Endothelial cell of umbilical vein (primary cell): ENCODE measurements around the gene LYRM4. TPM values are rescaled to one million over a fixed set of nuclear protein-coding genes. Genes with fewer than 3 reads are reported as not detected.
A peak's percentile ranks its signal among the peaks of the same experiment; 100 is the strongest.

Experiments
- BruUV-seq: library from RNA; stranded (reverse); fragments of 400-500 nt; replicated peaks from 2 replicates; lab custom pipeline; 2021; lab: Mats Ljungman, UMichigan
- CTCF ChIA-PET: fragments of 300-600, 350-600 bp; sonication (Branson Sonifier 250); formaldehyde crosslinking; loops from one replicate; lab custom pipeline; 2021; ENCODE audit warnings: antibody characterized with exemption, inconsistent platforms; lab: Charles Lee
- POLR2A ChIA-PET: fragments of 300-600, 350-600 bp; sonication (Branson Sonifier 250); formaldehyde crosslinking; loops from one replicate; lab custom pipeline; 2021; ENCODE audit warnings: antibody characterized with exemption, inconsistent platforms; lab: Charles Lee
- DNase-seq: peaks from one replicate; pipeline ENCODE4 v3.0.0-alpha.2; 2011; ENCODE audit warnings: low read depth, low spot score
- FAIRE-seq: peaks from 2 replicates; lab custom pipeline; 2011; peaks lifted over from hg19 to GRCh38; lab: Jason Lieb, UNC
- H2AFZ ChIP-seq: 2 replicates; pipeline ENCODE4 v1.6.0; 2012; ENCODE audit warnings: low read depth, low read length, control low read depth, inconsistent platforms
- H3K27ac ChIP-seq: 2 replicates; pipeline ENCODE4 v1.5.1; 2011; ENCODE audit warnings: low read depth, mild to moderate bottlenecking, control low read depth, low read length, moderate library complexity; ENCODE audit not compliant: insufficient read depth
- H3K27me3 ChIP-seq, 2 experiments: 2 replicates each; pipeline versions ENCODE4 v1.6.0 to v1.6.1; 2011; ENCODE audit warnings: low read length in 2 of 2, mixed read lengths in 1 of 2; ENCODE audit not compliant: control insufficient read depth in 2 of 2, insufficient read depth in 2 of 2
- H3K36me3 ChIP-seq, 2 experiments: 2 replicates in 1 of 2; 3 replicates in 1 of 2; pipeline ENCODE4 v1.5.1; 2011; ENCODE audit warnings: low read length in 2 of 2, mild to moderate bottlenecking in 1 of 2, moderate library complexity in 1 of 2; ENCODE audit not compliant: control insufficient read depth in 2 of 2, insufficient read depth in 2 of 2; ENCODE audit errors: extremely low read depth in 1 of 2
- H3K4me1 ChIP-seq: 3 replicates; pipeline ENCODE4 v1.5.1; 2011; ENCODE audit warnings: mild to moderate bottlenecking, low read length; ENCODE audit not compliant: control insufficient read depth, insufficient read depth; ENCODE audit errors: extremely low read depth
- H3K4me2 ChIP-seq: 2 replicates; pipeline ENCODE4 v1.6.1; 2011; ENCODE audit warnings: low read length, control low read depth, mixed read lengths; ENCODE audit not compliant: insufficient read depth
- H3K4me3 ChIP-seq, 3 experiments: fragments of 200-600 bp in 1 of 3; sonication (generic), shearing (Covaris generic) in 1 of 3; replicated peaks in 1 of 3; 2 replicates each; pipeline ENCODE4 v1.5.1; 2011 to 2016; ENCODE audit warnings: control low read depth in 3 of 3, low read length in 3 of 3, mild to moderate bottlenecking in 2 of 3, inconsistent platforms in 1 of 3, low read depth in 1 of 3, moderate library complexity in 1 of 3; ENCODE audit not compliant: insufficient read depth in 1 of 3
- H3K79me2 ChIP-seq: 2 replicates; pipeline ENCODE4 v1.6.0; 2012; ENCODE audit warnings: low read length, inconsistent platforms; ENCODE audit not compliant: control insufficient read depth, insufficient read depth
- H3K9ac ChIP-seq: replicated peaks from 2 replicates; pipeline ENCODE3; 2011; ENCODE audit warnings: low read length, control low read depth; ENCODE audit not compliant: insufficient read depth; ENCODE audit errors: extremely low read depth
- H3K9me1 ChIP-seq: replicated peaks from 3 replicates; pipeline ENCODE4 v1.6.0; 2011; ENCODE audit warnings: mild to moderate bottlenecking, low read length; ENCODE audit not compliant: control insufficient read depth, insufficient read depth; ENCODE audit errors: extremely low read depth
- H3K9me3 ChIP-seq: replicated peaks from 2 replicates; pipeline ENCODE4 v1.5.1; 2012; ENCODE audit warnings: low read length, inconsistent platforms; ENCODE audit not compliant: control insufficient read depth, insufficient read depth
- H4K20me1 ChIP-seq: replicated peaks from 2 replicates; pipeline ENCODE3; 2011; ENCODE audit warnings: mild to moderate bottlenecking, low read length; ENCODE audit not compliant: control insufficient read depth, insufficient read depth; ENCODE audit errors: extremely low read depth
- CTCF ChIP-seq, 2 donors: IDR thresholded peaks; 1 replicate in 1 of 2; 2 replicates in 1 of 2; pipeline ENCODE4 v1.5.1; 2011; ENCODE audit warnings: low read length in 2 of 2, mild to moderate bottlenecking in 2 of 2, moderate library complexity in 2 of 2, control low read depth in 1 of 2, inconsistent platforms in 1 of 2, low read depth in 1 of 2; ENCODE audit not compliant: insufficient read depth in 1 of 2; ENCODE audit errors: extremely low read depth in 1 of 2
- EZH2 ChIP-seq: IDR thresholded peaks from 2 replicates; pipeline ENCODE4 v1.6.1; 2012; ENCODE audit warnings: borderline replicate concordance, low read depth, mild to moderate bottlenecking, moderate library complexity, low read length, inconsistent platforms; ENCODE audit not compliant: severe bottlenecking
- FOS ChIP-seq: IDR thresholded peaks from 2 replicates; pipeline ENCODE4 v1.6.1; 2011; ENCODE audit warnings: mild to moderate bottlenecking, low read length, moderate library complexity, borderline replicate concordance; ENCODE audit not compliant: insufficient read depth
- GATA2 ChIP-seq: IDR thresholded peaks from 2 replicates; pipeline ENCODE4 v1.7.0; 2011; ENCODE audit warnings: low read depth, mild to moderate bottlenecking, moderate library complexity, mixed read lengths, low read length; ENCODE audit not compliant: insufficient read length, insufficient read depth
- JUN ChIP-seq: IDR thresholded peaks from 2 replicates; pipeline ENCODE4 v1.6.1; 2011; ENCODE audit warnings: borderline replicate concordance, low read depth; ENCODE audit not compliant: insufficient read length, insufficient read depth
- MAX ChIP-seq: IDR thresholded peaks from 2 replicates; pipeline ENCODE4 v1.6.1; 2011; ENCODE audit not compliant: insufficient read depth, insufficient read length
- MYC ChIP-seq: IDR thresholded peaks from one replicate; pipeline ENCODE4 v1.6.1; 2011; ENCODE audit warnings: mild to moderate bottlenecking, low read depth, low read length
- POLR2A ChIP-seq: IDR thresholded peaks from 2 replicates; pipeline ENCODE4 v1.6.1; 2012; ENCODE audit warnings: low read depth, mild to moderate bottlenecking, control low read depth, low read length
- POLR2AphosphoS5 ChIP-seq: IDR thresholded peaks from 2 replicates; pipeline ENCODE4 v1.6.1; 2012; ENCODE audit warnings: low read depth, mild to moderate bottlenecking, control low read depth, low read length, moderate library complexity; ENCODE audit not compliant: insufficient read depth
- dilution Hi-C: fragments of 300-500 bp; cut with MboI; formaldehyde crosslinking; loops from one replicate; pipeline ENCODE4 v1.15.0; 2019; ENCODE audit warnings: low sequenced_read_pairs; ENCODE audit not compliant: extremely low pct_ligation_motif_present
- intact Hi-C: fragments of 100-400 bp; cut with micrococcal nuclease; formaldehyde crosslinking; loops from one replicate; pipeline ENCODE4 v1.10.0; 2022
- polyA plus RNA-seq, 4 experiments: library from polyadenylated mRNA; depleted of rRNA in 3 of 4; stranded (reverse) in 3 of 4; unstranded in 1 of 4; fragments of >200 nt; gene quantifications; 2 replicates each; pipeline versions ENCODE4 v1.2.1 to v1.2.3, GENCODE V29; 2011 to 2012; ENCODE audit warnings: missing spikeins in 1 of 4
- total RNA-seq: library from RNA; stranded (reverse); gene quantifications from 2 replicates; pipeline ENCODE4 v1.2.3, GENCODE V29; 2021

The LYRM4 gene
- total and polyA plus RNA-seq, 2 donors (not counting 3 experiments of a cell fraction or from before 2014, with no cell fraction given) = 39.5 to 44.0 TPM

DNA sequence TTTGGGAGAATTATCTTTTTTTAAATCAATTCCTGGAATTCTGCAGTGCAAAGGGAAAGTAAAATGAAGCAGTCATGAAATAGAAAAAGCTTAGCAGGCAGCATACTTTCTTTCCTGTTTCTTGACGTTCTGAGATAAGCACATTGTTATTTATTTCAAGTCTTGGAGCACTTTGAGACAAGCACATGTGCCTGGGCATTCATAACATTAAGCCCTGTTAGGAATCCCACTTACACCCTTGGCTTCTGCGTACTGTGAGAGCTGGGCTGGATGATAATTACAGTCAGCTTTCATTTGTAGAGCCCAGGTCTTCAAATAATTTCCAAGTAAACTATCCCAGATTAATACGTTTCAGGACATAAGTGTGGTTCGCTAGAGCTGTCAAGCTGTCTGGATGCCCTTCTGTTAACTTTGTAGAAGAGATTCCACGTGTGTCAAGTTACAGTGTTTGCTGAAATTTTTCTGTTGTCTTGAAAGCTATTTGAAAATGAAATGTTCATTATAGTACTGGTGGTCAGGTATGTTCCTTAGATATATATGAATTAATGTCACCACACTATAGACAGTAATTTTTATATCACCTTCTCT lies 9.4 kb upstream of the LYRM4 start:
- no TSS peak for BruUV-seq
- Histone ChIP-seq H3K9me1 (no peaks in the 10 kb centered on the region), H3K79me2 (peaks cover 6% of the 10 kb centered on the region), H3K9ac (peak overlapping the region; percentile 16), H3K27ac (no peak overlapping the region), H3K4me1 (no peaks in the 10 kb centered on the region), H3K4me2 (no peak overlapping the region), H2AFZ (no peak overlapping the region), H3K27me3 (no peaks in the 10 kb centered on the region), H4K20me1 (no peaks in the 10 kb centered on the region), H3K9me3 (no peaks in the 10 kb centered on the region), H3K4me3 (no peak overlapping the region), H3K36me3 (no peaks in the 10 kb centered on the region)
- FAIRE-seq = no peak
- POLR2A ChIA-PET = no interaction called here
- CTCF ChIA-PET = interaction anchor here (1.0 kb wide), 1 partner anchor 109 kb away, joined by 4 read pairs; no protein-coding TSS in a partner anchor
- intact Hi-C loops (no loop called here), dilution Hi-C loops (no loop called here)
- TF ChIP-seq EZH2 = no peak
- no peak for TF ChIP-seq POLR2A
- TF ChIP-seq JUN = no peak
- no peak for TF ChIP-seq POLR2AphosphoS5
- TF ChIP-seq GATA2 = no peak
- no peak for TF ChIP-seq MYC
- no peak for TF ChIP-seq FOS
- no peak for TF ChIP-seq CTCF (IDR thresholded peaks at IDR 0.05; ENCODE audit: extremely low read depth in 1 of 2, insufficient read depth in 1 of 2, low read depth in 1 of 2, low read length in 2 of 2)
- TF ChIP-seq MAX = no peak
- DNase-seq = peak; percentile 62
